Keratinocyte (primary cell): ENCODE results near the gene FBLN7. TPM values are rescaled to one million over a fixed set of nuclear protein-coding genes. Genes with fewer than 3 reads are reported as not detected.

ENCODE experiments used
- DNase-seq: peaks from one replicate; pipeline ENCODE4 v3.0.0-alpha.2; 2011; ENCODE audit warnings: low read depth, missing footprints, low spot score
- FAIRE-seq: peaks from 2 replicates; lab custom pipeline; 2011; peaks lifted over from hg19 to GRCh38; lab: Jason Lieb, UNC
- H2AFZ ChIP-seq: 2 replicates; pipeline ENCODE4 v1.6.0; 2012; ENCODE audit warnings: low read length, control low read depth, inconsistent platforms; ENCODE audit not compliant: control insufficient read depth
- H3K27ac ChIP-seq: 2 replicates; pipeline ENCODE4 v1.5.1; 2011; ENCODE audit warnings: low read length; ENCODE audit not compliant: control insufficient read depth, insufficient read depth
- H3K27me3 ChIP-seq: 3 replicates; pipeline ENCODE4 v1.6.0; 2011; ENCODE audit warnings: low read length; ENCODE audit not compliant: control insufficient read depth, insufficient read depth; ENCODE audit errors: extremely low read depth
- H3K36me3 ChIP-seq, 2 experiments: 2 replicates in 1 of 2; 3 replicates in 1 of 2; pipeline ENCODE4 v1.5.1; 2011; ENCODE audit warnings: low read length in 2 of 2, mild to moderate bottlenecking in 1 of 2; ENCODE audit not compliant: control insufficient read depth in 2 of 2, insufficient read depth in 2 of 2; ENCODE audit errors: extremely low read depth in 1 of 2
- H3K4me1 ChIP-seq: 3 replicates; pipeline ENCODE4 v1.5.1; 2011; ENCODE audit warnings: low read length; ENCODE audit not compliant: control insufficient read depth, insufficient read depth; ENCODE audit errors: extremely low read depth
- H3K4me2 ChIP-seq: 3 replicates; pipeline ENCODE4 v1.6.0; 2011; ENCODE audit warnings: low read depth, low read length; ENCODE audit not compliant: control insufficient read depth, insufficient read depth; ENCODE audit errors: extremely low read depth
- H3K4me3 ChIP-seq, 3 experiments: fragments of 200-600 bp in 1 of 3; sonication (generic) in 1 of 3; 2 replicates in 2 of 3; 3 replicates in 1 of 3; pipeline ENCODE4 v1.5.1; 2011 to 2016; ENCODE audit warnings: low read length in 3 of 3, mild to moderate bottlenecking in 3 of 3, control low read depth in 2 of 3, inconsistent platforms in 1 of 3, low read depth in 1 of 3, mixed read lengths in 1 of 3, mixed run types in 1 of 3, moderate library complexity in 1 of 3; ENCODE audit not compliant: control insufficient read depth in 2 of 3, insufficient read depth in 2 of 3; ENCODE audit errors: extremely low read depth in 1 of 3
- H3K79me2 ChIP-seq: 2 replicates; pipeline ENCODE4 v1.6.0; 2012; ENCODE audit warnings: low read length; ENCODE audit not compliant: control insufficient read depth, insufficient read depth
- H3K9ac ChIP-seq: 3 replicates; pipeline ENCODE4 v1.6.0; 2011; ENCODE audit warnings: low read length; ENCODE audit not compliant: control insufficient read depth, insufficient read depth; ENCODE audit errors: extremely low read depth
- H3K9me1 ChIP-seq: 3 replicates; pipeline ENCODE4 v1.6.0; 2011; ENCODE audit warnings: low read length; ENCODE audit not compliant: control insufficient read depth, insufficient read depth; ENCODE audit errors: extremely low read depth
- H3K9me3 ChIP-seq: 2 replicates; pipeline ENCODE4 v1.5.1; 2012; ENCODE audit warnings: low read depth, low read length; ENCODE audit not compliant: control insufficient read depth
- H4K20me1 ChIP-seq: 3 replicates; pipeline ENCODE4 v1.6.0; 2011; ENCODE audit warnings: low read length; ENCODE audit not compliant: control insufficient read depth, insufficient read depth; ENCODE audit errors: extremely low read depth
- CTCF ChIP-seq, 3 experiments: IDR thresholded peaks in 1 of 3; conservative IDR thresholded peaks in 1 of 3; optimal IDR thresholded peaks in 1 of 3; 2 replicates in 2 of 3; 3 replicates in 1 of 3; pipeline versions ENCODE3 to v1.5.1; 2011; ENCODE audit warnings: low read length in 3 of 3, mild to moderate bottlenecking in 3 of 3, moderate library complexity in 2 of 3, control low read depth in 1 of 3, inconsistent platforms in 1 of 3; ENCODE audit not compliant: insufficient read depth in 2 of 3; ENCODE audit errors: extremely low read depth in 1 of 3
- EZH2 ChIP-seq: IDR thresholded peaks from one replicate; pipeline ENCODE4 v1.6.1; 2012; ENCODE audit warnings: inconsistent platforms, mild to moderate bottlenecking, low read length, moderate library complexity
- dilution Hi-C: fragments of 300-500 bp; cut with MboI; formaldehyde crosslinking; loops from one replicate; pipeline ENCODE4 v1.7.0; 2020; ENCODE audit warnings: low sequenced_read_pairs; ENCODE audit not compliant: extremely low pct_ligation_motif_present
- polyA plus RNA-seq, 5 experiments: library from polyadenylated mRNA; depleted of rRNA in 3 of 5; stranded (reverse) in 3 of 5; stranded (forward) in 1 of 5; unstranded in 1 of 5; fragments of >200 nt; gene quantifications; 1 replicate in 1 of 5; 2 replicates in 3 of 5; 3 replicates in 1 of 5; pipeline versions ENCODE4 v1.2.1 to v1.2.3, GENCODE V29; 2011 to 2012; ENCODE audit warnings: missing spikeins in 2 of 5, low read depth in 1 of 5, low replicate concordance in 1 of 5

FBLN7 gene
- polyA plus RNA-seq, 1 donor (not counting 4 experiments of a cell fraction or from before 2014, with no cell fraction given): not detected

GRCh38 chr2:112198780-112199179 is 60.6 kb downstream of the FBLN7 start:
- Histone ChIP-seq H3K9ac (no peak overlapping the region), H2AFZ (no peak overlapping the region), H3K27ac (no peak overlapping the region), H3K4me3 (no peak overlapping the region), H3K9me1 (no peaks in the 10 kb centered on the region), H3K4me2 (no peak overlapping the region), H4K20me1 (no peaks in the 10 kb centered on the region), H3K79me2 (no peaks in the 10 kb centered on the region), H3K4me1 (no peaks in the 10 kb centered on the region), H3K9me3 (no peaks in the 10 kb centered on the region), H3K27me3 (peaks cover 5% of the 10 kb centered on the region), H3K36me3 (no peaks in the 10 kb centered on the region)
- FAIRE-seq: no peak
- dilution Hi-C loops: no loop called here
- TF ChIP-seq EZH2 (no peak), CTCF (optimal IDR thresholded peaks at IDR 0.05 in 1 of 3, IDR thresholded peaks at IDR 0.05 in 1 of 3, conservative IDR thresholded peaks at IDR 0.05 in 1 of 3; ENCODE audit: extremely low read depth in 1 of 3, insufficient read depth in 2 of 3, low read length in 3 of 3) (no peak)
- DNase-seq: no peak

GRCh38 chr2:112199188-112199587 is 61.0 kb downstream of the FBLN7 start:
- Histone ChIP-seq H4K20me1 (no peaks in the 10 kb centered on the region), H3K9ac (no peak overlapping the region), H3K9me3 (no peaks in the 10 kb centered on the region), H3K27ac (no peak overlapping the region), H3K79me2 (no peaks in the 10 kb centered on the region), H3K4me2 (no peak overlapping the region), H3K9me1 (no peaks in the 10 kb centered on the region), H3K27me3 (peaks cover 5% of the 10 kb centered on the region), H3K4me3 (no peak overlapping the region), H3K4me1 (no peaks in the 10 kb centered on the region), H2AFZ (no peak overlapping the region), H3K36me3 (no peaks in the 10 kb centered on the region)
- no peak for FAIRE-seq
- no peak for TF ChIP-seq CTCF (optimal IDR thresholded peaks at IDR 0.05 in 1 of 3, IDR thresholded peaks at IDR 0.05 in 1 of 3, conservative IDR thresholded peaks at IDR 0.05 in 1 of 3; ENCODE audit: extremely low read depth in 1 of 3, insufficient read depth in 2 of 3, low read length in 3 of 3)
- TF ChIP-seq EZH2: no peak
- dilution Hi-C loops: no loop called here
- DNase-seq: no peak
